ENCODE data around the gene HIVEP3. TPM values are rescaled to one million over a fixed set of nuclear protein-coding genes. Genes with fewer than 3 reads are reported as not detected.
"Not testable (repeated sequence)": the region's sequence is repeated elsewhere in the genome, so short reads cannot be mapped to it uniquely, and the experiment has no call there.

HIVEP3 gene
- total and polyA plus RNA-seq, 11 donors: 3.2 to 11.9 (median 5.0) TPM

- no peak overlapping the region for H3K27ac ChIP-seq
- peaks cover 0 to 19% (median 7%) of the 10 kb centered on the region in 12 donors for H3K4me1 ChIP-seq
- DNase-seq (peak in 1 of 5 donors; percentile 18), ATAC-seq (no peak)
- no peak overlapping the region for H3K4me3 ChIP-seq
- TF ChIP-seq CTCF (IDR thresholded peaks at IDR 0.05) (no peak), POLR2A (IDR thresholded peaks at IDR 0.05) (no peak)
- no peaks in the 10 kb centered on the region for H3K36me3 ChIP-seq
- intact Hi-C loops (cut with DNase I): no loop called here
- H3K27me3 ChIP-seq: no peaks in the 10 kb centered on the region
- 77 to 88% (median 86%) methylated on average over 4 to 5 of the region's 5 CpGs for whole genome bisulfite sequencing, 4 donors
- H3K9me3 ChIP-seq: no peaks in the 10 kb centered on the region
Observed at GRCh38 chr1:41560496-41560895, 358.2 kb downstream of the HIVEP3 start.

- no peak for TF ChIP-seq CTCF (IDR thresholded peaks at IDR 0.05)
- TF ChIP-seq POLR2A (IDR thresholded peaks at IDR 0.05): no peak
- Histone ChIP-seq H3K4me1 (peaks cover 0 to 19% (median 7%) of the 10 kb centered on the region in 12 donors), H3K4me3 (no peak overlapping the region), H3K27ac (peak overlapping the region in 6 of 12 donors; percentile 9 to 80 (median 38)), H3K27me3 (no peaks in the 10 kb centered on the region), H3K36me3 (no peaks in the 10 kb centered on the region), H3K9me3 (peaks cover 0 to 3% (median 0%) of the 10 kb centered on the region in 12 donors)
- WGBS, 4 donors: 59 to 69% (median 64%) methylated on average over 5 of the region's 5 CpGs
- intact Hi-C loops (cut with DNase I): loop anchor here in 1 of 10 donors (5.0 kb wide), 1 partner anchor 42 kb away; no protein-coding TSS in a partner anchor
- ATAC-seq (no peak), DNase-seq (no peak)
Observed at GRCh38 chr1:41559331-41559730, 359.4 kb downstream of the HIVEP3 start.

- no peak for TF ChIP-seq POLR2A (IDR thresholded peaks at IDR 0.05)
- TF ChIP-seq CTCF (IDR thresholded peaks at IDR 0.05): peak in 1 of 12 donors; percentile 8
- Histone ChIP-seq H3K27me3 (no peaks in the 10 kb centered on the region), H3K27ac (peak overlapping the region in 8 of 12 donors; percentile 13 to 80 (median 50)), H3K4me1 (peaks cover 0 to 19% (median 7%) of the 10 kb centered on the region in 12 donors), H3K9me3 (peaks cover 0 to 3% (median 0%) of the 10 kb centered on the region in 12 donors), H3K4me3 (no peak overlapping the region), H3K36me3 (no peaks in the 10 kb centered on the region)
- WGBS, 4 donors: 43 to 58% (median 48%) methylated on average over 3 of the region's 3 CpGs
- DNase-seq (peak; percentile 71 to 93 (median 81)), ATAC-seq (peak; percentile 96 to 99 (median 97))
- intact Hi-C loops (cut with DNase I): loop anchor here in 1 of 10 donors (5.0 kb wide), 1 partner anchor 41 kb away; no protein-coding TSS in a partner anchor
Observed at GRCh38 chr1:41558761-41559171, 360.0 kb downstream of the HIVEP3 start.

GRCh38 chr1:41557751-41558455 lies 360.8 kb downstream of the HIVEP3 start:
- no peaks in the 10 kb centered on the region for H3K36me3 ChIP-seq
- intact Hi-C loops (cut with DNase I): loop anchor here in 1 of 10 donors (5.0 kb wide), 1 partner anchor 41 kb away; no protein-coding TSS in a partner anchor
- ATAC-seq (peak in 3 of 4 donors; percentile 10 to 28 (median 25)), DNase-seq (peak in 1 of 5 donors; percentile 28)
- peaks cover 0 to 19% (median 7%) of the 10 kb centered on the region in 12 donors for H3K4me1 ChIP-seq
- peak overlapping the region in 8 of 12 donors; percentile 13 to 80 (median 50) for H3K27ac ChIP-seq
- TF ChIP-seq POLR2A (IDR thresholded peaks at IDR 0.05) (no peak), CTCF (IDR thresholded peaks at IDR 0.05) (no peak)
- peaks cover 0 to 3% (median 0%) of the 10 kb centered on the region in 12 donors for H3K9me3 ChIP-seq
- no peaks in the 10 kb centered on the region for H3K27me3 ChIP-seq
- WGBS, 4 donors: 80 to 84% (median 81%) methylated on average over 13 of the region's 13 CpGs
- no peak overlapping the region for H3K4me3 ChIP-seq

GRCh38 chr1:41554746-41555145 lies 364.0 kb downstream of the HIVEP3 start:
- not testable (repeated sequence) for H3K4me3 ChIP-seq, H3K9me3 ChIP-seq, H3K27ac ChIP-seq, H3K36me3 ChIP-seq, ATAC-seq, H3K27me3 ChIP-seq, DNase-seq
- 87 to 100% (median 93%) methylated on average over 2 to 5 of the region's 5 CpGs for WGBS, 4 donors
- intact Hi-C loops (cut with DNase I): loop anchor here in 1 of 10 donors (5.0 kb wide), 1 partner anchor 37 kb away; no protein-coding TSS in a partner anchor
- H3K4me1 ChIP-seq: peaks cover 0 to 19% (median 6%) of the 10 kb centered on the region in 12 donors

Measured in heart left ventricle (tissue), 16 donors.